ENCODE data around the gene APCDD1.

The APCDD1 gene

GRCh38 chr18:10453806-10454680 lies at the start of gene APCDD1:
APCDD1 (plus strand) TSS chr18:10454635; CDS start chr18:10454982, 347 bp downstream.
- in situ Hi-C loops (cut with MboI; ENCODE audit: low sequenced_read_pairs): no loop called here

GRCh38 chr18:10405014-10405493 lies 49.4 kb upstream of the APCDD1 start:
- in situ Hi-C loops (cut with MboI; ENCODE audit: low sequenced_read_pairs): no loop called here

- in situ Hi-C loops (cut with MboI; ENCODE audit: low sequenced_read_pairs): no loop called here
Measured at GRCh38 chr18:10405816-10406663, 48.4 kb upstream of the APCDD1 start.

GRCh38 chr18:10408131-10408530 lies 46.3 kb upstream of the APCDD1 start:
- in situ Hi-C loops (cut with MboI; ENCODE audit: low sequenced_read_pairs): no loop called here

- in situ Hi-C loops (cut with MboI; ENCODE audit: low sequenced_read_pairs): no loop called here
Measured at GRCh38 chr18:10409041-10409440, 45.4 kb upstream of the APCDD1 start.

GRCh38 chr18:10410472-10411308 lies 43.7 kb upstream of the APCDD1 start:
- in situ Hi-C loops (cut with MboI; ENCODE audit: low sequenced_read_pairs): no loop called here

GRCh38 chr18:10412933-10413332 lies 41.5 kb upstream of the APCDD1 start:
- in situ Hi-C loops (cut with MboI; ENCODE audit: low sequenced_read_pairs): no loop called here

- in situ Hi-C loops (cut with MboI; ENCODE audit: low sequenced_read_pairs): no loop called here
Measured at GRCh38 chr18:10413722-10414121, 40.7 kb upstream of the APCDD1 start.

GRCh38 chr18:10414293-10414842 lies 40.1 kb upstream of the APCDD1 start:
- in situ Hi-C loops (cut with MboI; ENCODE audit: low sequenced_read_pairs): no loop called here

- in situ Hi-C loops (cut with MboI; ENCODE audit: low sequenced_read_pairs): no loop called here
Measured at GRCh38 chr18:10416065-10416464, 38.4 kb upstream of the APCDD1 start.

GRCh38 chr18:10417191-10417590 lies 37.2 kb upstream of the APCDD1 start:
- in situ Hi-C loops (cut with MboI; ENCODE audit: low sequenced_read_pairs): no loop called here

GRCh38 chr18:10417664-10418063 lies 36.8 kb upstream of the APCDD1 start:
- in situ Hi-C loops (cut with MboI; ENCODE audit: low sequenced_read_pairs): no loop called here

- in situ Hi-C loops (cut with MboI; ENCODE audit: low sequenced_read_pairs): no loop called here
Measured at GRCh38 chr18:10418836-10419235, 35.6 kb upstream of the APCDD1 start.

- in situ Hi-C loops (cut with MboI; ENCODE audit: low sequenced_read_pairs): no loop called here
Measured at GRCh38 chr18:10419420-10420103, 34.9 kb upstream of the APCDD1 start.

- in situ Hi-C loops (cut with MboI; ENCODE audit: low sequenced_read_pairs): no loop called here
Measured at GRCh38 chr18:10420561-10421352, 33.7 kb upstream of the APCDD1 start.

GRCh38 chr18:10421859-10422258 lies 32.6 kb upstream of the APCDD1 start:
- in situ Hi-C loops (cut with MboI; ENCODE audit: low sequenced_read_pairs): no loop called here

GRCh38 chr18:10422731-10423130 lies 31.7 kb upstream of the APCDD1 start:
- in situ Hi-C loops (cut with MboI; ENCODE audit: low sequenced_read_pairs): no loop called here

GRCh38 chr18:10424585-10425307 lies 29.7 kb upstream of the APCDD1 start:
- in situ Hi-C loops (cut with MboI; ENCODE audit: low sequenced_read_pairs): no loop called here

All from hTERT RPE-1 (cell line).